Sigmoid colon (tissue), 3 donors: ENCODE measurements around the gene RNASE2.

Experiments
- POLR2A ChIP-seq, 2 donors: fragments of 450-650 bp; IDR thresholded peaks; one replicate each; pipeline ENCODE4 v1.6.1; 2016; ENCODE audit warnings: antibody characterized with exemption in 2 of 2, mild to moderate bottlenecking in 2 of 2, moderate library complexity in 2 of 2
- TF ChIP-seq, protein P1 (sequence below), 4 experiments: fragments of 450-650 bp in 3 of 4; fragments of 200-600 bp in 1 of 4; IDR thresholded peaks; one replicate each; pipeline ENCODE4 v1.5.1; 2016 to 2019; ENCODE audit warnings: antibody characterized with exemption in 4 of 4, mild to moderate bottlenecking in 3 of 4, moderate library complexity in 2 of 4

DNA sequence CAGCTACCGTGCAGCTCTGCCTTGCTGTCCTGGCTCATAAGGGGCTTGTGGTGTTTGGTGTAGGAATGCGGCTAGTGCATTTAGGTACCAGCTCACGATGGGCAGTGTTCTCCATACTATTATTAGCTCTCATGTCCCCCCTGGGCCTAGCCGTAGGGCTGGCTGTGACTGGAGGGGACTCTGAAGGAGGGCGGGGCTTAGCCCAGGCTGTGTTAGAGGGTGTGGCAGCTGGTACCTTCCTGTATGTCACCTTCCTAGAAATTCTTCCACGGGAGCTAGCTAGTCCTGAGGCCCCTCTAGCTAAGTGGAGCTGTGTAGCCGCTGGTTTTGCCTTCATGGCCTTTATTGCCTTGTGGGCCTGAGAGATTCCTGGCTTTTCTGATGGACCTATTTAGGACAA is 45.9 kb downstream of the RNASE2 start:
- TF ChIP-seq, protein P1, sequence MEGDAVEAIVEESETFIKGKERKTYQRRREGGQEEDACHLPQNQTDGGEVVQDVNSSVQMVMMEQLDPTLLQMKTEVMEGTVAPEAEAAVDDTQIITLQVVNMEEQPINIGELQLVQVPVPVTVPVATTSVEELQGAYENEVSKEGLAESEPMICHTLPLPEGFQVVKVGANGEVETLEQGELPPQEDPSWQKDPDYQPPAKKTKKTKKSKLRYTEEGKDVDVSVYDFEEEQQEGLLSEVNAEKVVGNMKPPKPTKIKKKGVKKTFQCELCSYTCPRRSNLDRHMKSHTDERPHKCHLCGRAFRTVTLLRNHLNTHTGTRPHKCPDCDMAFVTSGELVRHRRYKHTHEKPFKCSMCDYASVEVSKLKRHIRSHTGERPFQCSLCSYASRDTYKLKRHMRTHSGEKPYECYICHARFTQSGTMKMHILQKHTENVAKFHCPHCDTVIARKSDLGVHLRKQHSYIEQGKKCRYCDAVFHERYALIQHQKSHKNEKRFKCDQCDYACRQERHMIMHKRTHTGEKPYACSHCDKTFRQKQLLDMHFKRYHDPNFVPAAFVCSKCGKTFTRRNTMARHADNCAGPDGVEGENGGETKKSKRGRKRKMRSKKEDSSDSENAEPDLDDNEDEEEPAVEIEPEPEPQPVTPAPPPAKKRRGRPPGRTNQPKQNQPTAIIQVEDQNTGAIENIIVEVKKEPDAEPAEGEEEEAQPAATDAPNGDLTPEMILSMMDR (IDR thresholded peaks at IDR 0.05) = no peak
- no peak for TF ChIP-seq POLR2A (IDR thresholded peaks at IDR 0.05)
